Fibroblast of mammary gland (primary cell): ENCODE data around the gene AMDHD1.

Source experiments
- DNase-seq: peaks from one replicate; pipeline ENCODE4 v3.0.0-alpha.2; 2010; ENCODE audit warnings: low read depth
- H3K4me3 ChIP-seq: 2 replicates; pipeline ENCODE4 v1.5.1; 2011; ENCODE audit warnings: low read depth, mild to moderate bottlenecking, low read length, moderate library complexity; ENCODE audit not compliant: control insufficient read depth
- CTCF ChIP-seq: conservative IDR thresholded peaks from 2 replicates; pipeline ENCODE4 v1.5.1; 2011; ENCODE audit warnings: low read depth, low read length, inconsistent platforms; ENCODE audit not compliant: control insufficient read depth, insufficient read depth

Gene AMDHD1

GRCh38 chr12:96014943-96015599 lies 71.9 kb downstream of the AMDHD1 start:
- no peak overlapping the region for H3K4me3 ChIP-seq
- DNase-seq, result no peak
- no peak for TF ChIP-seq CTCF

GRCh38 chr12:96015672-96016071 lies 72.5 kb downstream of the AMDHD1 start:
- peak; percentile 50 for TF ChIP-seq CTCF
- peak; percentile 37 for DNase-seq
- H3K4me3 ChIP-seq, result no peak overlapping the region
